ENCODE measurements around the gene ERC2. TPM values are rescaled to one million over a fixed set of nuclear protein-coding genes. Genes with fewer than 3 reads are reported as not detected.

The ERC2 gene
- total RNA-seq, 2 donors from 2014 or later = 16.1 to 22.8 TPM

GRCh38 chr3:56110886-56111285 is 357.4 kb downstream of the ERC2 start:
- no peak for TF ChIP-seq CTCF (conservative IDR thresholded peaks at IDR 0.05)
- Mint-ChIP-seq H3K27ac (peak overlapping the region; percentile 2), H3K36me3 (ENCODE audit: low read depth) (peaks cover 9% of the 10 kb centered on the region), H3K4me1 (peaks cover 28% of the 10 kb centered on the region), H3K9me3 (peaks cover 22% of the 10 kb centered on the region), H3K4me3 (no peak overlapping the region), H3K27me3 (ENCODE audit: insufficient read depth) (no peaks in the 10 kb centered on the region)
- Histone ChIP-seq H3K9ac (ENCODE audit: extremely low read depth, low read length, poor library complexity, severe bottlenecking) (no peak overlapping the region), H3K4me3 (ENCODE audit: low read length) (no peak overlapping the region), H3K27me3 (ENCODE audit: control insufficient read depth, insufficient read depth, low read length, poor library complexity, severe bottlenecking) (no peaks in the 10 kb centered on the region), H3K36me3 (ENCODE audit: control insufficient read depth, insufficient read depth, low read length) (no peaks in the 10 kb centered on the region), H3K27ac (ENCODE audit: low read depth, low read length) (no peak overlapping the region), H3K4me1 (ENCODE audit: control insufficient read depth, insufficient read depth, low read length) (no peaks in the 10 kb centered on the region), H3K9me3 (ENCODE audit: control insufficient read depth, low read length) (peaks cover 9% of the 10 kb centered on the region)
- WGBS, 2 experiments (ENCODE audit: insufficient coverage in 1 of 2, insufficient read length in 1 of 2) = 56 to 66% methylated on average over 2 to 3 of the region's 3 CpGs
- DNase-seq = no peak

- TF ChIP-seq CTCF (conservative IDR thresholded peaks at IDR 0.05) = no peak
- DNase-seq = no peak
- H3K27ac ChIP-seq (ENCODE audit: low read depth, low read length) = no peak overlapping the region
- no peak overlapping the region for H3K9ac ChIP-seq (ENCODE audit: extremely low read depth, low read length, poor library complexity, severe bottlenecking)
- no peaks in the 10 kb centered on the region for H3K27me3 ChIP-seq (ENCODE audit: control insufficient read depth, insufficient read depth, low read length, poor library complexity, severe bottlenecking)
- no peak overlapping the region for H3K4me3 ChIP-seq (ENCODE audit: low read length)
- peaks cover 7% of the 10 kb centered on the region for H3K9me3 Mint-ChIP-seq
- H3K4me1 ChIP-seq (ENCODE audit: control insufficient read depth, insufficient read depth, low read length) = peaks cover 9% of the 10 kb centered on the region
- no peaks in the 10 kb centered on the region for H3K27me3 Mint-ChIP-seq (ENCODE audit: insufficient read depth)
- H3K4me1 Mint-ChIP-seq = peaks cover 41% of the 10 kb centered on the region
- peak overlapping the region; percentile 62 for H3K27ac Mint-ChIP-seq
- no peaks in the 10 kb centered on the region for H3K36me3 Mint-ChIP-seq (ENCODE audit: low read depth)
- no peak overlapping the region for H3K4me3 Mint-ChIP-seq
- H3K9me3 ChIP-seq (ENCODE audit: control insufficient read depth, low read length) = no peaks in the 10 kb centered on the region
- no peaks in the 10 kb centered on the region for H3K36me3 ChIP-seq (ENCODE audit: control insufficient read depth, insufficient read depth, low read length)
Measured at GRCh38 chr3:56107157-56107556, 361.1 kb downstream of the ERC2 start.

GRCh38 chr3:56102032-56102431 is 366.2 kb downstream of the ERC2 start:
- Histone ChIP-seq H3K9ac (ENCODE audit: extremely low read depth, low read length, poor library complexity, severe bottlenecking) (no peak overlapping the region), H3K9me3 (ENCODE audit: control insufficient read depth, low read length) (no peaks in the 10 kb centered on the region), H3K27me3 (ENCODE audit: control insufficient read depth, insufficient read depth, low read length, poor library complexity, severe bottlenecking) (no peaks in the 10 kb centered on the region), H3K4me3 (ENCODE audit: low read length) (no peak overlapping the region), H3K27ac (ENCODE audit: low read depth, low read length) (no peak overlapping the region), H3K36me3 (ENCODE audit: control insufficient read depth, insufficient read depth, low read length) (no peaks in the 10 kb centered on the region), H3K4me1 (ENCODE audit: control insufficient read depth, insufficient read depth, low read length) (peaks cover 14% of the 10 kb centered on the region)
- Mint-ChIP-seq H3K9me3 (no peaks in the 10 kb centered on the region), H3K27ac (no peak overlapping the region), H3K27me3 (ENCODE audit: insufficient read depth) (peaks cover 4% of the 10 kb centered on the region), H3K4me3 (no peak overlapping the region), H3K36me3 (ENCODE audit: low read depth) (no peaks in the 10 kb centered on the region), H3K4me1 (peaks cover 43% of the 10 kb centered on the region)
- TF ChIP-seq CTCF (conservative IDR thresholded peaks at IDR 0.05) = no peak
- no peak for DNase-seq
- 73 to 82% methylated on average over 3 to 6 of the region's 6 CpGs for WGBS, 2 experiments (ENCODE audit: insufficient coverage in 1 of 2, insufficient read length in 1 of 2)
